ENCODE results near the gene SRRM1.
A peak's percentile ranks its signal among the peaks of the same experiment; 100 is the strongest.
"Not testable (repeated sequence)": the region's sequence is repeated elsewhere in the genome, so short reads cannot be mapped to it uniquely, and the experiment has no call there.

SRRM1 gene

DNA sequence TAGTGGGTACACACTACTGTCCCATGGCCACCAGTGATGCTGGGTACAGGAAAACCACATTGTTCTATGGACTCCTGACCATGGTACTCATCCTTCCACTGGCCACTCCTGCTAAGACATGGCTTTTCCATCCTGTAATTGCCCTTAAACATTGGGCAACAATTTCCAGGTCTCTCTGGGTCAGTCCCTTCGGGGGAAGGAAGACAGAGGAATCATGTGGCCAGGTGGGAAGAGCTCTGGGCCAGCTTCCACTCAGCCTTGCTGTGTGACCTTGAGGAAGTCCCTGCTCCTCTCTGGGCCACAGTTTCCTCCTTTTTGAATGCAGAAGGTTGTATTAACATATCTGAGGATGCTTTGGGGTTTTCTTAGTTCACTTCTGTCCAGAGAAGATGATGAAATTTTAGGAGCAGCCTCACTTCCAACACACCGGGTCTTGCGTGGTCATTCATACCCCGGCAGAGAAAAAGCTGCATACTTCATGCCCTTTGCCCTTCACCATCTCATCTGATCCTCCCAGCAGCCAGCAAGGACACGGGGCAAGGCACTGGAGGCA lies 50.8 kb downstream of the SRRM1 start:
- H3K9ac ChIP-seq (ENCODE audit: low read depth, low read length), result no peak overlapping the region
- no peaks in the 10 kb centered on the region for H3K36me3 ChIP-seq (ENCODE audit: insufficient read depth, low read length)
- H3K4me1 ChIP-seq (ENCODE audit: insufficient read depth, low read length), result 0 out of 2 replicates have a peak, but pooled peaks cover under 1% of the 10 kb centered on the region
- no peaks in the 10 kb centered on the region for H3K9me3 ChIP-seq (ENCODE audit: control insufficient read depth, insufficient read depth, low read length)

GRCh38 chr1:24694380-24694843 lies 51.3 kb downstream of the SRRM1 start:
- Histone ChIP-seq H3K9me3 (ENCODE audit: control insufficient read depth, insufficient read depth, low read length) (no peaks in the 10 kb centered on the region), H3K9ac (ENCODE audit: low read depth, low read length) (no peak overlapping the region), H3K4me1 (ENCODE audit: insufficient read depth, low read length) (no peaks in the 10 kb centered on the region), H3K36me3 (ENCODE audit: insufficient read depth, low read length) (no peaks in the 10 kb centered on the region)

GRCh38 chr1:24695202-24695974 lies 52.3 kb downstream of the SRRM1 start:
- H3K9ac ChIP-seq (ENCODE audit: low read depth, low read length), result no peak overlapping the region
- peaks cover 2% of the 10 kb centered on the region for H3K4me1 ChIP-seq (ENCODE audit: insufficient read depth, low read length)
- H3K36me3 ChIP-seq (ENCODE audit: insufficient read depth, low read length), result no peaks in the 10 kb centered on the region
- no peaks in the 10 kb centered on the region for H3K9me3 ChIP-seq (ENCODE audit: control insufficient read depth, insufficient read depth, low read length)

- Histone ChIP-seq H3K4me1 (ENCODE audit: insufficient read depth, low read length) (peaks cover 7% of the 10 kb centered on the region), H3K9ac (ENCODE audit: low read depth, low read length) (no peak overlapping the region), H3K36me3 (ENCODE audit: insufficient read depth, low read length) (no peaks in the 10 kb centered on the region), H3K9me3 (ENCODE audit: control insufficient read depth, insufficient read depth, low read length) (no peaks in the 10 kb centered on the region)
Observed at GRCh38 chr1:24696041-24696755, 53.1 kb downstream of the SRRM1 start.

DNA sequence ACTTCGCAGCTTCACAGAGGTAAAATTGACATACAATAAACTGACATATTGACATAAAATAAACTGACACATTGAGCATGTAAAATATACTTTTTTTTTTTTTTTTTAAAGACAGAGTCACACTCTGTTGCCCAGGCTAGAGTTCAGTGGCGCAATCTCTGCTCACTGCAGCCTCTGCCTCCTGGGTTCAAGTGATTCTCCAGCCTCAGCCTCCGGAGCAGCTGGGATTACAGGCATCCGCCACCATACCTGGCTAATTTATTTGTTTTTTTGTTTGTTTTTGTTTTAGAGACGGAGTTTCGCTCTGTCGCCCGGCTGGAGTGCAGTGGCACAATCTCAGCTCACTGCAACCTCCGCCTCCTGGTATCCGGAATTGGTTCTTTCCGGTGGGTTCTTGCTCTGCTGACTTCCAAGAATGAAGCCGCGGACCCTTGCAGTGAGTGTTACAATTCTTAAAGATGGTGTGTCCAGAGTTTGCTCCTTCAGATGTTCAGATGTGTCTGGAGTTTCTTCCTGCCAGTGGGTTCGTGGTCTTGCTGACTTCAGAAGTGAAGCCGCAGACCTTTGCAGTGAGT lies 53.7 kb downstream of the SRRM1 start:
- Histone ChIP-seq H3K9ac (ENCODE audit: low read depth, low read length) (no peak overlapping the region), H3K9me3 (ENCODE audit: control insufficient read depth, insufficient read depth, low read length) (no peaks in the 10 kb centered on the region), H3K4me1 (ENCODE audit: insufficient read depth, low read length) (peaks cover 7% of the 10 kb centered on the region), H3K36me3 (ENCODE audit: insufficient read depth, low read length) (no peaks in the 10 kb centered on the region)

DNA sequence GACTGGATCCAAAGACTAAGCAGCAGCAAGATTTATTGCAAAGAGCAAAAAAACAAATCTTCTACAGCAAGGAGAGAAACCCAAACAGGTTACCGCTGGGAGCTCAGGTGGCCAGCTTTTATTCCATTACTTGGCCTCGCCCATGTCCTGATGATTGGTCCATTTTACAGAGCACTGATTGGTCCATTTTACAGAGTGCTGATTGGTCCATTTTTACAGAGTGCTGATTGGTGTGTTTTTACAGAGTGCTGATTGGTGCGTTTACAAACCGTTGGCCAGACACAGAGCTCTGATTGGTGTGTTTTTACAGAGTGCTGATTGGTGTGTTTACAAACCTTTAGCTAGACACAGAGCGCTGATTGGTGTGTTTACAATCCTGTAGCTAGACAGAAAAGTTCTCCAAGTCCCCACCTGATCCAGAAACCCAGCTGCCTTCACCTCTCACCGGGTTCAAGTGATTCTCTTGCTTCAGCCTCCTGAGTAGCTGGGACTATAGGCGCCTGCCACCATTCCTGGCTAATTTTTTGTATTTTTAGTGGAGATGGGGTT lies 54.4 kb downstream of the SRRM1 start:
- H3K9me3 ChIP-seq (ENCODE audit: control insufficient read depth, insufficient read depth, low read length); H3K9ac ChIP-seq (ENCODE audit: low read depth, low read length); H3K36me3 ChIP-seq (ENCODE audit: insufficient read depth, low read length); H3K4me1 ChIP-seq (ENCODE audit: insufficient read depth, low read length): not testable (repeated sequence)

GRCh38 chr1:24698326-24698725 lies 55.2 kb downstream of the SRRM1 start:
- not testable (repeated sequence) for H3K9ac ChIP-seq (ENCODE audit: low read depth, low read length); H3K4me1 ChIP-seq (ENCODE audit: insufficient read depth, low read length); H3K9me3 ChIP-seq (ENCODE audit: control insufficient read depth, insufficient read depth, low read length); H3K36me3 ChIP-seq (ENCODE audit: insufficient read depth, low read length)

GRCh38 chr1:24699628-24700027 lies 56.5 kb downstream of the SRRM1 start:
- Histone ChIP-seq H3K4me1 (ENCODE audit: insufficient read depth, low read length) (peaks cover 11% of the 10 kb centered on the region), H3K9me3 (ENCODE audit: control insufficient read depth, insufficient read depth, low read length) (no peaks in the 10 kb centered on the region), H3K9ac (ENCODE audit: low read depth, low read length) (no peak overlapping the region), H3K36me3 (ENCODE audit: insufficient read depth, low read length) (no peaks in the 10 kb centered on the region)

- no peaks in the 10 kb centered on the region for H3K9me3 ChIP-seq (ENCODE audit: control insufficient read depth, insufficient read depth, low read length)
- H3K4me1 ChIP-seq (ENCODE audit: insufficient read depth, low read length), result peaks cover 19% of the 10 kb centered on the region
- H3K36me3 ChIP-seq (ENCODE audit: insufficient read depth, low read length), result no peaks in the 10 kb centered on the region
- no peak overlapping the region for H3K9ac ChIP-seq (ENCODE audit: low read depth, low read length)
Observed at GRCh38 chr1:24702511-24703293, 59.6 kb downstream of the SRRM1 start.

DNA sequence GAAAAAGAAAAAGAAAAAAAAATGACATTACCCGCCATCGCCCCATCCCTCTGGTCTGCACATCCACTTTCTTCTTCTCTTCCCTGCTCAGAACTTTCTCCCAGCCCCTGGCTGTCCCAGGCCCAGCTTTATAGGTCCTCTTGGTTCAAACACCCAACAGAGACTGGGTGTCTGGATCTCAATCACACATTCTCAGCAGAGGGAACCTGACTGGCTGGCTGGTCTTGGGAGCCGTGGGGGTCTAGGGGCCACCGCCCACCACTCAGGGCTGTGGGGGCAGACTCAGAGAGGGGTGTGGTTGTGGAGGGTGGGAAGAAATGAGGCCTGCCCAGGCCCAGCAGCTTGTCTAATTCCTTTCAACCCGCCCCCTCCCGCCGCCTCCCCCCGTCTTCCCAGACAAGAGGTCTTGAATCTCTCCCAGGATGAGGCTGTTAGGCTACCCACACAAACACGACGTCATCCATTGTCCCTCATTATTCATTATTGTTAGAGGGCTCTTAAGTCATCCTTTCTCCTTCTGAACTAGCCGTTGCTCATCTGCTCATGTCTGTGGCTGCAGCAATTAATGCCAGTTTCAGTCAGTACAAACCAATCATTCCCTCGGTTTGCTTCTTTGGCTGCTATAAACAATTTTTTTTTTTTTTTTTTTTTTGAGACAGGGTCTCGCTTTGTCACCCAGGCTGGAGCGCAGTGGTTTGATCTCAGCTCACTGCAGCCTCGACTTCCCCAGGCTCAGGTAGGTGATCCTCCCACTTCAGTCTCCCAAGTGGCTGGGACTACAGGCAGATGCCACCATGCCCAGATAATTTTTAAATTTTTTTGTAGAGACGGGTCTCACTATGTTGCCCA lies 61.5 kb downstream of the SRRM1 start:
- Histone ChIP-seq H3K4me1 (ENCODE audit: insufficient read depth, low read length) (peaks cover 19% of the 10 kb centered on the region), H3K9me3 (ENCODE audit: control insufficient read depth, insufficient read depth, low read length) (no peaks in the 10 kb centered on the region), H3K36me3 (ENCODE audit: insufficient read depth, low read length) (no peaks in the 10 kb centered on the region), H3K9ac (ENCODE audit: low read depth, low read length) (peak overlapping the region; percentile 29; the same call in 1 of the 2 replicates)

DNA sequence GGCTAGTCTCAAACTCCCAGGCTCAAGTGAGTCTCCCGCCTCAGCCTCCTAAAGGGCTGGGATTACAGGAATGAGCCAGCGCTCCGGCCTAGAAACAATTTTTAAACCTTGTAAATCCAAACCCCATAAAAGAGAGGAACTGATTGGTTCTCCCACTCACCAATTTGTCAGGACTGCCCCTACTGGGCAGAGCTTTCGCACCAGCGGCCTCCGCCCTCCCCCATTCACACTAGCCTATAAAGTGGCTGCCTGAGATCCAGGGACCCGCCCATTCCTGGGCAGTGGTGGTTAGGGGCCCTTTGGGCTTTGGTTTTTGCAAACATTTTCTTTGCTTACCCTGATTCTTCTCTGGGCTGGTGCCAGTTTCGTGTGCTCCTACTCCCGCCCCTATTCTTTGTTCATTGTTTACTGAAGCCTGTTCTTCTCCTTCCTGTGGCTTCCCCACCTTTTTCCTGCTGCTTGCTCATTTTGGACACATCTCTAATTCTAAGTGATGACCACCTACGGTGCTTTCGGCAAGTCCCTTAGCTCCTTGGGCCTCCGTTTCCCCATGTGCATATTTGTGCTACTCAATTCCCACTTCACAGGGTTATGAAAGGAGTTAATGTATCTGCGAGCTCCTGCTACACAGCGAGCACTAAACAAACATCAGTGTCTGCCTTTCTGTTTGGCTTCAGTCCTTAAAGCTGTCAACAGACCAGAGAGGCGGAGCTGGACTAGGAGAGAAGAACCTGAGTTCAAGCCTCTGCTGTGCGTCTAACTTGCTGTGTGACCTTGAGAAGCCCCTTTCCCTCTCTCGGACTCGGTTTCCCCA lies 62.4 kb downstream of the SRRM1 start:
- Histone ChIP-seq H3K36me3 (ENCODE audit: insufficient read depth, low read length) (no peaks in the 10 kb centered on the region), H3K9ac (ENCODE audit: low read depth, low read length) (peak overlapping the region; percentile 29; the same call in 1 of the 2 replicates), H3K4me1 (ENCODE audit: insufficient read depth, low read length) (peaks cover 16% of the 10 kb centered on the region), H3K9me3 (ENCODE audit: control insufficient read depth, insufficient read depth, low read length) (no peaks in the 10 kb centered on the region)

GRCh38 chr1:24706074-24706389 lies 62.9 kb downstream of the SRRM1 start:
- not testable (repeated sequence) for H3K9me3 ChIP-seq (ENCODE audit: control insufficient read depth, insufficient read depth, low read length); H3K9ac ChIP-seq (ENCODE audit: low read depth, low read length); H3K36me3 ChIP-seq (ENCODE audit: insufficient read depth, low read length)
- H3K4me1 ChIP-seq (ENCODE audit: insufficient read depth, low read length), result peaks cover 12% of the 10 kb centered on the region; the same call in 1 of the 2 replicates
